NCI-H2227 (cell line): ENCODE data around the gene AP1S3.
"Not testable (repeated sequence)": the region's sequence is repeated elsewhere in the genome, so short reads cannot be mapped to it uniquely, and the experiment has no call there.

ENCODE experiments used
- DNase-seq: peaks from one replicate; lab custom pipeline; 2025; ENCODE audit not compliant: unreplicated experiment; lab: John Stamatoyannopoulos, UW

The AP1S3 gene

DNA sequence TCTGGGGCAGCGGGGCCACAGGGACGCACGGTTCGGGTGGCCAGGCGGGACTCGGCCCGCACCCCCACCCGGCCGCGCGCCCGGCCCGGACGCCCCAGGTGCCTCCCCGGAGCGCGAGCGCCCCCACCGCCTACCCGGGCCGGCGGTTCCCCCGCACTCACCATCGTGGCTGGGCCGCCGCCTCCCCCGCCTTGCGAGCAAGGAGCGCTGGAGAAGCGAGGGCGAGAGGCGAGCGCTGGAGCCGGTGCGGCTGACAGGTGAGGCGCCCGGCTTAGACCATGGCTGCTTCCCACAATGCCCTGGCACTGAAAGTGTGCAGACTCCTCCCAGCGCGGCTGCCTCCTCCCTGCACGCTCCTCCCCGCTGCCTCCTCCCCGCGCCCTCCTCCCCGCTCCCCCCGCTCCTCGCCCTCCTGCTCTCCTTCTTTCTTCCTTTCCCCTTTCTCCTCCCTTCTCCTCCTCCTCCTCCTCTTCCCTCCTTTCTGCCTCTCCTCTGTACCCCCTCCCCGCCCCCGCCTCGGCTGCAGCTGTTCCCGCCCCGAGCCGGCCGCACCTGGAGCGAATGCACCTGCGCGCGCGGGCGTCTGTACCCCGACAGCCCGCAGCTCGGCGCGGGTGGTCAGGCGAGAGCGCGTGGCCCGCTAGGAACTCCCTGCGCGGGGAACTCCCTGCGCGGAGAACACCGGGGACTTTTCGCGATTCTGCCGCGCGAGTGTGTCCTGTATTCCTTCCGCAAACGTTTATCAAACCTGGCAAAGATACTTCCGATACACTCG lies at the start of gene AP1S3:
TSS of gene AP1S3 (minus strand) at position 296 of the 775 bp plus-strand sequence. CDS start at position 164, 132 bp downstream.
- DNase-seq = peak; percentile 81

DNA sequence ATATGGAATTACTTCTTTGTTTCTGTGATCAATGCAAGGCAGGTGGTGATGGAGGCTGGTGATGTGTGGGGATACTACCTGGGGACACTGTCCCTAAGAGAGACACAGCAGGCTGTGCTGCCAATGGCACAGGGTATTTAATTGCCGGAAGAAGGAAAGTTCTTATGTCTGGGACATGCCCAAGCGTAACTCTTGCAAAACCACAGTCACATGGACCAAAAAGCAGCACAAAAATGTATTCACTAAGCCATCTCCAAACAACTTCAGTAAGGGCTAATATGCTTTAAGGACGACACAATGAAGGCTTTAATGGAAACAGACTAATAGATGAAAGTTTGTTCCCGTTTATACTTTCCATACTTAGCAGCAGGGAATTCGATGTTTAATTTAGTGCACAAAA lies 49.7 kb upstream of the AP1S3 start:
- DNase-seq = no peak

DNA sequence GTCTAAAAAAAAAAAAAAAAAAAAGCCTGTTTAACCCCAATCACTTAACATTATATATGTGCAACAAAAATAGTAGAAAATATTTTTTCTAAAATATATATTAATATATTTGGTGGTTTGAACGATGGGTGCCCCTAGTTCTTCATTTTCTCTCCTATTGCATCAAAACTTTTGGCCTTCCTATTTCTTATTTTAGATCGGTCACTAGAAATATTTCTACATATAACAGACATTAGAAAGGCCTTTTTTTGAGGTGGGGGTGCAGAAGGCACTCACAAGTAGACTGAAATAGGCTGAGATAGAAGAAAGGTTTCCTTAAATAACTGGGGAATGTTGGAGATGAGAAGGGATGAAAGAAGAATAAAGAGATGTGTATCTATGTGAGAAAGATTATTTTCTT lies 49.3 kb upstream of the AP1S3 start:
- DNase-seq = no peak

DNA sequence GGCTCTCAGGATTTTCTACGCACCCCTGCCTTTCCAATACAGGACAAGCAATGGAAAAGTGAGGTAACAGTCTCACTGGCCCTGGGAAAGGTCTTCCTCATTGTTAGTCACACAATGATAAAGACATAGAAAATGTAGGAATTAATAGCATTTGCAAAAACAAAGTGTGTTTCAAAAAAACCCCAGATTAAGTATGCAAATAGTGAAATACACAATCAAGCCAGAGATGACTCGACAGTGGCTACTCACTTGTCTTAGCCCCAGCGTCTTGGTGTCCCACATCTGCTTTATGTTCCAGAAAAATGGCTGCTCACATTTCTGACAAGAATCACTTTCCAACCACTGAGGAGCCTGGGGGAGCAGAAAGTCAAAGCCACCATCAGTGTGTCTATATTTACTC lies 47.0 kb upstream of the AP1S3 start:
- DNase-seq = no peak

DNA sequence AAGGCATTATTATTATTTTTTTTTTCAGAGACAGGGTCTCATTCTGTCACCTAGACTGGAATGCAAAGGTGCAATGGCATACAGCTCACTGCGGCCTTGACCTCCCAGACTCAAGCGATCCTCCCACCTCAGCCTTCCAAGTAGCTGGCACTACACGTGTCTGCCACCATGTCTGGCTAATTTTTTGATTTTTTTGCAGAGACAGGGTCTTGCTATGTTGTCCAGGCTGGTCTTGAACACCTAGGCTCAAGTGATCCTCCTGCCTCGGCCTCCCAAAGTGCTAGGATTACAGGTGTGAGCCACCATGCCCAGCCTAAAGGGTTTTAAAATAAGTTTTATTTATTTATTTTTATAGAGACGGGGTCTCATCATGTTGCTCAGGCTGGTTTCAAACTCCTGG lies 45.3 kb upstream of the AP1S3 start:
- no peak for DNase-seq

DNA sequence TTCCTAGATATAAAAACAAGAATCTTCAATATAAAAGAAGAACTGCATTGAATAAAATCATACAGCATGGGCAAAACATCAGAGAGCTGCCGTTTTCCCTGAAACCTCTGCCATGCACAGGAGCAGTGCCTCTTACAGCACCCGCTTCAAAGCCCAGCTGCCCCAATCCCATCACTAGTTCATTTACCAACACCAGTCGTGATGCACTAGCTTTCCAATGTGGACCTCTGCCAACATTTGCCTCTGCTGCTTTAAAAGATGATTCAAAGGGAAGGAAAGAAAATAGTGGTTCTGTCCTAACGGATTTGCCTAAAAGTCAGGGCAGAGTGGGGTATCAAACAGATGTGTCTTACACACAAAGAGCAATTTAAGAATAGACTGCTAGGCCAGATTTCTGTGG lies 43.4 kb upstream of the AP1S3 start:
- DNase-seq = no peak

DNA sequence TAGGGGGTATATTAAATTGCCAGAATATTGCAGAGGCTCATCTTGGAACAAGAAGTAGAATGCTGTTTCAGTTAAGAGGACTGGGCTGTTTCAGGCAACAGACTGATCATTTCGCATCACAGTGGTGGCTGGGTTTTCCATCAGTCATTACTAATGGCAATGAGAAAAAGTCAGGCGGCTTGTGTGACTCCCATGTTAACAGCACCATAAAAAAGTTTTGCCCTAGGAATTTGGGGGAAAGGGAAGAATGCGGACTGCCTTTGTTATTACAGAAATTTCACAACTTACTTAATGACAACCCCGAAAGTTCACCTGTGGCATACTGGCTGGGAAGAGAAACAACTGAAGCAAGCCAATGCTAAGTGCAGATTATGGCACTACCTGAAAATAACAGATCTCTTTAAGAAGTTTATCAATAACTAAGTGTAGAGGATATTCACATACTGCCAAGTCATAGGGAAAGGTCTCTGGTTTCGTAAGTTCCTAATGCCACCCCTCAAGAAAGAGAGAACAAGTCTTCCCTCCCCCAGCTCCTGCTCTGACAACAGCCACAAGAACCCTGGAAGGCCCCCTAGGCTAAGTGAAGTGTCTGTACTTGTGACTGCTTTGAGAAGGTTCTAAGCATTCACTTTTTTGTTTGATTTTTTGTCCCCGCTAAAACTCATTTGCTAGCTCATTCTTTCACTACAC lies 40.5 kb upstream of the AP1S3 start:
- DNase-seq = no peak

DNA sequence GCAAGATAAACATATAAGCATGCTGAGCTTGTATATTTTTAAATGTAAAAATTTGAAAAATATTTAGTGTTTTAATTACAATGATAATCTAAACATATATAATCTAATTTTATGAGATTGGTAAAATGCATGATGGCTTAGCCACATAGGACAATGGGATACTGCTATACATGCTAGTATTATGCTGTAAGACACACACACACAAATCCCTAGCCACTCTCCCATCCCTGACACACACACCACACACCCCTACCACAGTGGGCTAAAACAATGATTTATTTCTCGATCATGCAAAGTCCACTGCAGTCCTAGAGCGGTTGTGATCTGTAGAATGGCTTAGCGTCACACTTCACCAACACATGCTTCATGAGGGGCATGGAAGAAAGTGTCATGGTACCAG lies 36.3 kb upstream of the AP1S3 start:
- no peak for DNase-seq

DNA sequence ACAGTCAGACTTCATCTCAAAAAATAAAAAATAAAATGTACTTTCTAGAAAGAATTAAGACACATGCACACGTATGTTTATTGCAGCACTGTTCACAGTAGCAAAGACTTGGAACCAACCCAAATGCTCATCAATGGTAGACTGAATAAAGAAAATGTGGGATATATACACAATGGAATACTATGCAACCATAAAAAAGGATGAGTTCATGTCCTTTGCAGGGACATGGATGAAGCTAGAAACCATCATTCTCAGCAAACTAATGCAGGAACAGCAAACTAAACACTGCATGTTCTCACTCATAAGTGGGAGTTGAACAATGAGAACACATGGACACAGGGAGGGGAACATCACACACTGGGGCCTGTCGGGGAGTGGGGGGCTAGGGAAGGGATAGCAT lies 35.4 kb upstream of the AP1S3 start:
- not testable (repeated sequence) for DNase-seq

GRCh38 chr2:223871661-223872060 lies 34.3 kb upstream of the AP1S3 start:
- not testable (repeated sequence) for DNase-seq

DNA sequence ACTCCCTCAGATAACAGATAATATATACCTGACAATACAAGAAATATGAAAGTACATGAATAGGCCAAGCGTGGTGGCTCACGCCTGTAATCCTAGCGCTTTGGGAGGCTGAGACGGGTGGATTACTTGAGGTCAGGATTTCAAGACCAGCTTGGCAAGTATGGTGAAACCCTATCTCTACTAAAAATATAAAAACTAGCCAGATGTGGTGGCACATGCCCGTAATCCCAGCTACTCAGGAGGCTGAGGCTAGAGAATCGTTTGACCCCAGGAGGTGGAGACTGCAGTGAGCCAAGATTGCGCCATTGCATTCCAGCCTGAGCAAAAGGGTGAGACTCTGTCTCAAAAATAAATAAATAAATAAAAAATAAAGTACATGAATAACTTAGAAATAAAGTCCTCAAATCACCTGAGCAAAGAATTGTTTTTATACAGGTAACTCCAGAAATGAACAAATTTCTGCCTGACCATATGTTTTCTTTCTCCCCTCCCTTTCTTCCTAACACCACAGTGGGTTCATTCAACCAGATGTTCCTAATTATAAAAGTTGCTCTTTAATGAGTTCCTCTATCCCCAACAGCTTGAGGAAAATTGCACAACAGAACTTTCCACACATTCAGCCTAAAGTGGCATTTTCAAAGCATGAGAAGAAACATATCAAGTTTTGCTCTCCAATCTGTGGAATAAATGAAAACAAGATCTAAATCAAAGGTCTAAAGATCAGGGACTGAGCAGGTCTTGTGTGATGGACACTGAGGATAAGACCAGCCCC lies 33.6 kb upstream of the AP1S3 start:
- DNase-seq = no peak

DNA sequence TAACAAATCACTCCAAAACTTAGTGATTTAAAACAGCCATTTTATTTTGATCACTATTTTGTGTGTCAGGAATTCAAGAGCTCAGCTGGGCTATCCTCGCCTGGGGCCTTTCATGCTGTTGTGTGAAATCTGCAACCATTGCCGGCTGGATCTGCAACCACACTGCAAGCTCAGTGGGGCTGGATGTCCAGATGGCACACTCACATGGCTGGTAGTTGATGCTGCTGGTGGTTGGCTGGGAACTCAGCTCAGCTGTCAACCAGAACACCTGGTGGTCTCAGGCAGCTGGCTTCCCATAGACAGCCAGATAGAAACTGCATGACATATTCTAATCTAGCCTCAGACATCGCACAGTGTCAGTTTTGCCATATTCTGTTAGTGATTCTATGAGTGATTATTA lies 30.6 kb upstream of the AP1S3 start:
- DNase-seq = no peak

GRCh38 chr2:223865907-223866508 lies 28.6 kb upstream of the AP1S3 start:
- DNase-seq = no peak

- no peak for DNase-seq
Measured at GRCh38 chr2:223865124-223865523, 27.7 kb upstream of the AP1S3 start.

DNA sequence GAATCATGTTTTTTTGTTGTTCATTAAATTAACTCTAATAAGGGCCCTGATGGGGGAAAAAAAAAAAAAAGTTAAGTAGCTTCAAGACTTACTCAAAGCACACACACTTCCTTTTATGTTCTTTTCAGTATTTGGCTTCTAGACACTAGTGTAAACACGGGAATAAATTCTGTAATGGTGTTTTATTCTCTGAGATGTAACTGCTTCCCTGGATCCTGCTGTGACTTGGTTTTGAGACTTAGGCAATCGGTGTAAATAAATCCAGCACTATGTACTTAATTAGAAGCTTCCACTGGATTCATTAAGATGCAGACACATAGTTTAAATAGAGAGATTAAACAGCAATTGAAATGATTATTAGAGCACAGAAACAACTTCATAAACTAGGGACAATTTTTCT lies 26.1 kb upstream of the AP1S3 start:
- no peak for DNase-seq

DNA sequence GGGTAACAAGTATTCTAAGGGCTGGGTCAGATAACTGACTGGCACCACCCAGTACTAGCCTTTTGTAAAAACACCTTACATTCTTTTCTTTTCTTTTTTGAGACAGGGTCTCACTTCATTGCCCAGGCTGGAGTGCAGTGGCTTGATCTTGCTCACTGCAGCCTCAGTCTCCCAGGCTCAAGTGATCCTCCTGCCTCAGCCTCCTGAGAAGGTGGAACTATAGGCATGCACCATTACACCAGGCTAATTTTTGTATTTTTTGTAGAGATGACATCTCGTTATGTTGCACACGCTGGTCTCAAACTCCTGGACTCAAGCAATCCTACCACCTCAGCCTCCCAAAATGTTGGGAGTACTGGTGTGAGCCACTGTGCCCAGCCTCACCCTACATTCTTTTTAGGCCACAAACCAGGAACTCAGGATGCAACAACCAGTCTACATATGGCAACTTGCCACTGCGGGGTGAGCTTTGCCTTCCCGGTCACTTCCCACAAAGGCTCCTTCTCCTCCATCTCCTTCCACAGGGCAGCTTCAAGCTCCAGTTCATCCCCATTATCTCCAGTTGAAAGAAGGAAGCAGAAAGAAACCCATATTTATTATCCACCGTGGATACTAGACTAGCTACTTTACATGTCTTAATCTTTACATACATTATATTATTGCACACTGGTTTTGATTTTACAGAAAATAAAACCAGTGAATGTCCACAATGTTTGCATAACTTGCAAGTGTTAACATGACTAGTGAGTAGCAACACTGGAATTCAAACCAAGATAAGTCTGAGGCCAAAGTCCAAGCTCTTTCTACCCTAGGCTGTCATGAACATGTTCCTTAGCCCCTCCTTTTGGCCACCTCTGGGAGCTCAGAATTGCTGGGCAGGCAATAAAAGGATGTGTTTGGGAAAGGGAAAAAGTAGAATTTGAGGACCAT lies 23.7 kb upstream of the AP1S3 start:
- DNase-seq = no peak

DNA sequence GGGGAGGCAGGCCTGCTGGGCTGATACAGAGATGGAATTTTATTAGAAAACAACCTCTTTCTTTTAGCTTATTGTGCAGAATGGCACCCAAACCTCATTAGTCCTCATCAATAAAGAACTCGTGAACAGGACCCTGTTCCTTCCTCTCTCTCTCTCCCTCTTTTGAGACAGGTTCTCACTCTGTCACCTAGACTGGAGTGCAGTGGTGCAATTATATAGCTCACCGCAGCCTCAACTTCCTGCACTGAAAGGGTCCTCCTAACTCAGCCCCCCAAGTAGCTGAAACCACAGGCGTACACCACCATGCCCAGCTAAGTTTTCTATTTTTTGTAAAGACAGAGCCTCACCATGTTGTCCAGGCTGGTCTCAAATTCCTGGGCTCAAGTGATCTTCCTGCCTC lies 21.7 kb upstream of the AP1S3 start:
- DNase-seq = no peak

GRCh38 chr2:223856584-223856983 lies 19.2 kb upstream of the AP1S3 start:
- DNase-seq = no peak

DNA sequence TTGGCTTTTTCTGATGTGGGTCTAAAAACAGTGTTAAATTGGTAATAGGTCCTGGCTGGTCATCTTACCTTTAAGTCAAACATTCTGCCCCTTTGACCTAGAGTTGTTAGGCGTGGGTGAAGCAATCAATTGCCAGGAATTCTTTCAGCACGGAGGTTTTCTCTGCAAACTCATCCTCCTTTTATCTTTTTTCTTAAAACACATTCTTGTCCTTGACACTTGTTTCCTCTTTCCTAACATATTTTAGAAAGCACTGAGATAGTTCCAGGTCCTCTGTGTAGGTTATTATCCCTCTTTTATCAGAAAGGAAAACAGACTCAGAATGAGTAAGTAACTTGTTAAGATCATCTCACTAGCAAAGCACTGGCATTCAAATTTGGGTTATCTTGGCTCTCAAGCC lies 18.6 kb upstream of the AP1S3 start:
- DNase-seq = no peak

DNA sequence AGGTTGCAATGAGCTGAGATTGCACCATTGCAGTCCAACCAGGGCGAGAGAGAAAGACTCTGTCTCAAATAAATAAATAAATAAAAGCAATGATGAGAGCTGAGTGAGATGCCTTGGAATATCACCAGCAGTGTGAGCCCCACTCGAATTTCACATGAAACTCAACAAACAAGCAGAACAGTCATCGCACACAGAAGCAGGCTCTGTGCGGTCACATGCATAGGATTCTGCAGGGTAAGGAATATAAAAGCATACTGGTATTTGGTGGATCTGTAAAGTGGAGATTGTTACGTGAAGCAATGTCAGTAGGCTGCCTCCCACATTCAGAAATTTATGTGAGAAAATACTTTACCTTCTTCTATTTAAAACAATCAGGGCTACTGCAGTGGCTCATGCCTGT lies 18.0 kb upstream of the AP1S3 start:
- no peak for DNase-seq
